HG03280 (cell line): ENCODE data around the gene NTF4.
"Not testable (repeated sequence)": the region's sequence is repeated elsewhere in the genome, so short reads cannot be mapped to it uniquely, and the experiment has no call there.

Experiments used
- ATAC-seq: cut with Tn5 transposase; IDR thresholded peaks from one replicate; pipeline ENCODE4 v1.9.1; 2021; ENCODE audit warnings: mild to moderate bottlenecking, moderate library complexity; ENCODE audit not compliant: unreplicated experiment

NTF4 gene

DNA sequence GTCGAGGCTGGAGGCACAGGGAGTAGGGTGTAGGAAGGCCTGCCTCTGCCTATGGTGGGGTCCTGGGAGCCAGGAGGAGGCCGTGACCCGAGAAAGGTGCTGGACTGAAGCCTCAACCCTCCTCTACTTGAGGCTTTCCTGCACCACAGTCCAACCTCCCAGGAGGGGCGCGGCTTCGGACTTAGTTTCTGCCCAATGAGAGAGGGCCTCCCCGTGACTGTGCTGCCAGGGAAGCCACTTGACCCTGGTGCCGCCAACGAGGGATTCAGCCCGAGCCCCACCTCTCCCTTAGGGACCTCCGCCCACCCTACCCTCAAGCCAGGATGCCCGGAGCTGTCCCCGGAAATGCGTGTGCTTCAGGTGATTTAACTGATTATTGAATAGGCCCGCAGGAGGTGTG, 40.4 kb downstream of the NTF4 start, which contains the start of gene CGB3:
TSS of gene CGB3 (minus strand) at position 101 of the 400 bp plus-strand sequence. CDS start 362 bp downstream, outside the sequence.
- not testable (repeated sequence) for ATAC-seq

DNA sequence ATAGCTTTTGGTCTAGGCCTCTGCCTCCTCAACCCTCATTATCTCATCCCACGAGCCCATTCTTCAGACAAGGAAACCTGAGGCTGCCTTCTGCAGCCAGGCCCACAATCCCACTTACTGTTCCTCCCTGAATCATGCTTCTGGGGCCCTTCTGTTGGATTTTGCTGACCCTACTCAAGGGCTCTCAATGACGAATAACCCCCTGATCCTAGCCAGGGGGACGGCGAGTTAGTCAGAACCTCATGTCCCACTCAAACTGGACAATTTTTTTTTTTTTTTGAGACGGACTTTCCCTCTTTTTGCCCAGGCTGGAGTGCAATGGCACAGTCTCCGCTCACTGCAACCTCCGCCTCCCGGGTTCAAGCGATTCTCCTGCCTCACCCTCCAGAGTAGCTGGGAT, 42.5 kb downstream of the NTF4 start:
- ATAC-seq, result no peak

DNA sequence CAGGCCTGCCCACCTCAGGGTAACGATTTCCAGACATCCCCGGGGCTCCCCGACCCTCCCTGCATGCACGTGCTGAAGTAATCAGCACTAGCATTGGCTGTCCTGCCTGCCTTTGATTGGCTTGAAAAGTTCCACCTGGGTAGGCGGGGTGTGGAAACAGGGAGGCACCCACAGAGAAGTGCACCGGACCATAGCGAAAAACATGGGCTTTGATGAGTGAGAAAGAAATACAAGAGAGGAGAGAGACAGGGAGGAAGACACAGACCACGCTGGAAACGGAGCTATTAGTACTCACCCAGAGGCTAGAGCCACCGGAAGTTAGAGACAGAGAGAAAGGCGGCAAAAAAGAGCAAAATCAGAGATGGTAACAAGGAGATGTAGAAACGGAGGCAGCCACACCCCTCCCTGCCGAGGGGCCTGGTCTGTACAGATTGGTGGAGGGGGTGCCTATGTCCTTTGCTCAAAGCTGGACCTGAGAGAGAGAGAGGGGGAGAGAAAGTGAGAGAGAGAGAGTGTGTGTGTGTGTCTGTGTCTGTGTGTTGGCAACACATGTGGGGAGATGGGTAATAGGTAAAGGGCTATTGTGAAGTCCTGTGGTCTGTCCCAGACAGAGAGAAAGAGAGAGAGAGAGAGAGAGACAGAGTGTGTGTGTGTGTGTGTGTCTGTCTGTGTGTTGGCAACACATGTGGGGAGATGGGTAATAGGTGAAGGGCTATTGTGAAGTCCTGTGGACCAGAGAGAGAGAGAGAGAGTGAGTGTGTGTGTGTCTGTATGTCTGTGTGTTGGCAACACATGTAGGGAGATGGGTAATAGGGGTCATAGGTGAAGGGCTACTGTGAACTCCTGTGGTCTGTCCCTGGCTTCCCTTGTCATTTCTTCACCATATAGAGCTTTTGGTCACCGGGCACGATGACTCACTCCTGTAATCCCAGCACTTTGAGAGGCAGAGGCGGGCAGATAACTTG, 43.4 kb downstream of the NTF4 start:
- no peak for ATAC-seq

DNA sequence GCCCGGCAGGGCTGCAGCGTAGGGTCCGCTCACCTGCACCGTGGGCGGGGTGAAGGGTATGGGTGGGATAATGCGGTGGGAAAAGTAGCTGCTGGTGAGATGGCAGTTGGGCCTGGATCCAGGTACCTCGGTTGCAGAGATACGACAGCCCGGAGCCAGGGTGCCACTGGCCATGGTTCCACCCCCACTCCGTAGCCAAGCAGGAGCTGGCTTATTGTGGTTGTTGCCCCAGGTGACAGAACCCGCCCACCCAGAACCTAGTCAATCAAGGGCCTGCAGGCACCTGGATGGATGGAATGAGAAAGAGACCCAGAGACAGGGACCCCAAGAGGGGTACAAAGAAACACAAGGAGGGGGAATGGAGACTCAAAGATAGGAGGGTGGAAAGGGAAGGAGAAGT, 44.3 kb downstream of the NTF4 start:
- no peak for ATAC-seq

DNA sequence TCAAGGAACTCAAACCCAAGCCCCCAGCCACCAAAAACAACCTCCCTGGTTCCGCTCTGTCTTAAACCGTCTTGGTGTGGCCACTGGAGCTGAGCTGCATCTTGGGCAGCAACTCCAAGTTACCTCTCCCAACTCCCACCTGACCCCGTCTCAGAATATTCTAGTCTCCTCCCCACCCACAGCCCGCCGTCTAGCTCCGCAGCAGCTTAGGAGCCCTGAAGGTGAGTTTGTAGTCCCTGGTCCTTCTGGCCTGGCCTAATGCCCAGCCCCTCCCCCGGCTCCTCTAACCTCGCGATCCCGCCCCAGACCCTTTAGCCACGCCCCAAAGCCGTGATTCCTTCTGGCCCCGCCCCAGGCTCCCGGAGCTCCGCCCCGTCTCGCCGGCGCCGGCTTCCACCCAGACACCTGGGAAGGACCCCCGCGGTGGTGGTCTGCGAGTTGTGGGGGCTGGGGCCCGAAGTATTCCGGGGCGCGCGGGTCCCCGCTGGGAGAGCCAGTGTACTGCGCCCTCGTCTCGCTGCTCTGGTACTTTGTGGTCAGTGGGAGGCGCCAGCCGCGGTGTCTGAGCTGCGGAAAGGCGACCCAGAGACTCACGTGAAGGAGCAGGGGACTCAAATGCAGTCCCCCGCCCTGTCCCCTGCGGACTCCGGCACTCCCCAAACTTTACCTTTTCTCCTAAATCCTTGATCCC, 45.2 kb downstream of the NTF4 start:
- peak; percentile 56 for ATAC-seq

DNA sequence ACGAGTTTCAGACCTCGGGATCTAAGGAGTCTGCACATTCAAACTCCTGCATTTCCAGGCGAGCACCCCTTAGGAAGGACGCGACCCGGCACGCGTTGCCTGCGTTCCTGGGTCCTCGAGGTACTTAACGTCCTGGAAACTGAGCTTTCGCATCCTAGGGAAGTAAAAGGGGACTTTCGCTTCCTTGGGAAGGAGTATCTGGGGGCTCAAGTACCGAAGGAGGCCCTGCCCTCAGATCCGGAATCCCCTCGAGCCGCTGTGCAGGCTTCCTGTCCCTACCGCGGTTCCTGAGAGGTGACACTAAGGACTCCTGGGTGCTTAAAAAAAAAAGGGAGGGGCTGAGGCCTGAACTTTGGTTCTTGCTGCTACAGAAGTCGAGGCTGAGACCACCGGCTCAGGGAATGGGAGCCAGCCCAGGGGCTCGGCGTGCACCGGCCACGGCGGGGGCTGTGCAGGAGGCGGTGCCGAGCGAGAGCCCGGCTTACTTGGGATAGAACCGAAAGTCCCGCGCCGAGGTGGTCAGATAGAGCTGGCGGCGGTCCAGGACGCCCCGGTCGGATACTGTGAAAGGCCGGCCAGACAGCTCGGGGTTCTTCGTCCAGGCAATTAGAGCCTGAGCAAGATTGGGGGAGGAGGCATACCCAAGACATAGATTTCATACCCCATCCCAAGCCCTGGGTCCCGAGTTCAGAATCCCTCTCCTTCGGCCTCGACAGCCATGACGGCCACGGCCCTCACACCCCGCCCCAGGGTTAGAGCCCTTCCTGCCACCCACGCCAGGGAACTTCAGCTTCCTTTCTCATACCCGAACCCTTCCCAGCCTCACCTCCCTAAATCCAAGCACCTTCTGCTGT, 46.0 kb downstream of the NTF4 start:
- not testable (repeated sequence) for ATAC-seq

DNA sequence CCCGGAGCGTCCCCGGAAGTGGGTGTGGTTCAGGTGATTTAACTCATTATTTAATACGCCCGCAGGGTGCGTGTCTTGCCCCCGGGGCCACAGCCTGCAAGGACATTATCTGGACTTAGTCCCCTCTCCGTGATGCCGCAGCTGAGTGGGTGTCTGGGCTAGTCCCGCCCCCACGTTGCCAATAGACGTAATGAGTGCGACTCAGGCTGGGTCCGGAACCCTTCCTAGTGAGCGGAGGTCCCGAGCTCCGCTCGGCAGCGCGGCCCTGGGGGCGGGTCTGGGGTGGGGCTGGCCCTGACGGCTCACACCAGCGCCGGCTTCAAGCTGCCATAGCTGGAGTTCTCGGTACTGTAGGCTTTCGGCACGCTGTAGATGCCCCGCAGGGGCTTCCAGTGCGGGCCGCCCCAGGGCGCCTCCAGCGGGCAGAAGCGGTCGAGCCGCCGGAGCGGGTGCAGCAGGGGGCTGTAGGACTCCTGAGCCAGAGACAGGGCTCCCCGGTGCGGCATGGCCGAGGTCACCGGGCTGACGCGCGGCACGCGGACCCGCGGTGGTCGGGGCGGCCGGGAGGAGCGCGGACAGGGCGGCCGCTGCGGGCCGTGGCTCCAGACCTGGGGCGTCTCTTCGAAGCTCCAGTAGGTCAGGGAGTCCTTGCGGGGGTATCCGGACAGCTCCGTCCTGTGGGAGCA, 46.8 kb downstream of the NTF4 start:
- peak; percentile 43 for ATAC-seq

DNA sequence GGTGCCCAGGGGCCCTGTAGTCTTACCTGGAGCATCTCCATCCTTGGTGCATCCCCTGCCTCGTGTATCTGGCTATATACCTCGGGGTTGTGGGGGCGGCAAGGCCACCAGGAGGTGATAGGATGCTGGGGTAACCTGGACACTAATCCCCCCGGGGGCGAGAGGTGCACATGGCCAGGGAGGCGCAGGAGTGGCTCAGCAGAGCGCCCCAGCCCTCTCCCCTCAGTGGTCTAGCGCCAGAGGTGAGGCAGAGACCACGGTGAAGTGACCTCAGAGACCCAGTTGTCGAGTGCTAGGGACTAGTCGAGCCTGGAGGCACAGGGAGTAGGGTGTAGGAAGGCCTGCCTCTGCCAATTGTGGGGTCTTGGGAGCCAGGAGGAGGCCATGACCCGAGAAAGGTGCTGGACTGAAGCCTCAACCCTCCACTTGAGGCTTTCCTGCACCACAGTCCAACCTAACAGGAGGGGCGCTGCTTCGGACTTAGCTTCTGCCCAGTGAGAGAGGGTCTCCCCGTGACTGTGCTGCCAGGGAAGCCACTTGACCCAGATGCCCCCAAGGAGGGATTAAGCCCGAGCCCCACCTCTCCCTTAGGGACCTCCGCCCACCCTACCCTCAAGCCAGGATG, 47.5 kb downstream of the NTF4 start, which contains the start of gene LHB:
TSS of gene LHB (minus strand) at position 51 of the 625 bp plus-strand sequence. CDS start at position 41, 10 bp downstream.
- ATAC-seq, result no peak

DNA sequence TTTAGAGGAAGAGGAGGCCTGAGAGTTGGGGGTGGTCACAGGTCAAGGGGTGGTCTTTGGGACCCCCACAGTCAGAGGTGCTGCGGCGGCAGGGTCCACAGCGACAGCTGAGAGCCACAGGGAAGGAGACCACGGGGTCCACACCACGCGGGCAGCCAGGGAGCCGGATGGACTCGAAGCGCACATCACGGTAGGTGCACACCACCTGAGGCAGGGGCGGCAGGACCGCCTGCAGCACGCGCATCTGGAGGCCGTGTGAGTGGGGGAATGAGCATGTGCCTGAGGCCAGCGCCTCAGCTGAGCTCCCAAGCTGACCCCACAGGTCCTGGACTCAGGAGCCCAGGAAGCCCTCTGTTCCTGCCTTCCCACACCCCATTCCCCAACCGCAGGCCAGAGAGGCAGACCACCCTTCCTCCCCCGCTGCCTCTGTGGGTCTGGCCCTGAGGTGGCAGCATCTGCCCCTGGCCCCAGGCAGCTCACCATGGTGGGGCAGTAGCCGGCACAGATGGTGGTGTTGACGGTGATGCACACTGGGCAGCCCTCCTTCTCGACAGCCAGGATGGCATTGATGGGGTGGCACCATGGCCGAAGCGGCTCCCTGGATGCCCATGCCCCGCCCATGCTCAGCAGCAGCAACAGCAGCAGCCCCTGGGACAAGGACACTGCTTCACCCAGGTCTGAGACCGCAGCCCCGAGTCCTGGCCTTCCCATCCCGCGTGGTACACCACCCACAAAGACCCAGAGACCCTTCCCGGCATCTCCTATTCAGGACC, 48.4 kb downstream of the NTF4 start:
- no peak for ATAC-seq

DNA sequence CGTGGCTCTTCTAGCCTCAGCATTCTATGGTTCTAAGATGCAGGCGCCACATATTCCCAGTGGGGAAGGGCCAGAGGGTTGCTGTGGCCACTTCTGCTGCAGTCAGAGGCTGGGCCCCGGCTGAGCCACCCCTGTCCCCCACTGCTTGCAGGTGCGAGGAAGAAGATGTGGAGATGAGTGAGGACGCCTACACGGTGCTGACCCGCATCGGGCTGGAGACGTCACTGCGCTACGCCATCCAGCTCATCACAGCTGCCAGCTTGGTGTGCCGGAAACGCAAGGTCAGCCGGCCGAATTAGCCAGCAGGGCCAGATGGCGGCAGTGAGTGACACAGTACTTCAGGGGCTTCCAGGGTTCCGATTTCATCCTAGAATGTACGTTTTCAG, 49.8 kb downstream of the NTF4 start:
- ATAC-seq, result no peak

DNA sequence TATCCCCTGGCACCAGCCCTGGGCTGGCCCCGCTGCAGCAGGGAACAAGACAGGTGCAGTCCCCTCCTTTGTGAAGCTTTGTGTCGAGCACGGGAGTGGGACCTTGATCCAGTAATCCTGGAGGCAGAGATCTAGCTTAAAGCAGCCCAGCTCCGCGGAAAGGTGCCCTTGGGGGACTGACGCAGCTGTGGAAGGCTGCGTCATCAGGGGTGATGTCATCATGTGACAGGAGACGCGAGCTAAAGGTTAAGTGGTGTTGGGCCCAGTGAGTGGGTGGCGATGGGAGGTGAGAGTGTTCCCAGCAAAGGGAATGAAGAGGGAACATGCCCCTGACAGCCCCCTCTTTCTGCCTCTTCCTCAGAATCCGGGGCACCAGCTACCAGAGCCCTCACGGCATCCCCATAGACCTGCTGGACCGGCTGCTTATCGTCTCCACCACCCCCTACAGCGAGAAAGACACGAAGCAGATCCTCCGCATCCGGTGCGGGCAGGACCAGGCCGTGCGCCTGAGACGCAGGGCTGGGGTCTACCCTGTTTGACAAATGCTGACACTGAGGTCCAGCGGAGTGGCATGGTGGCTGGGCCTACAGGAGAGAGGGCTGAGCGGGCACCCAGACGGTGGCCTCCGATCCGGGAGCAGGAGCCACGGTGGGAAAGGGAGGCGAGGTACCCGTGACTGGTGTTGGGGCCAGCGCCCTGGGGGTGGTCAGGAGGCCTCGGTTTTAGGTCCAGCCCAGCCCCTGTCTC, 50.3 kb downstream of the NTF4 start:
- no peak for ATAC-seq

DNA sequence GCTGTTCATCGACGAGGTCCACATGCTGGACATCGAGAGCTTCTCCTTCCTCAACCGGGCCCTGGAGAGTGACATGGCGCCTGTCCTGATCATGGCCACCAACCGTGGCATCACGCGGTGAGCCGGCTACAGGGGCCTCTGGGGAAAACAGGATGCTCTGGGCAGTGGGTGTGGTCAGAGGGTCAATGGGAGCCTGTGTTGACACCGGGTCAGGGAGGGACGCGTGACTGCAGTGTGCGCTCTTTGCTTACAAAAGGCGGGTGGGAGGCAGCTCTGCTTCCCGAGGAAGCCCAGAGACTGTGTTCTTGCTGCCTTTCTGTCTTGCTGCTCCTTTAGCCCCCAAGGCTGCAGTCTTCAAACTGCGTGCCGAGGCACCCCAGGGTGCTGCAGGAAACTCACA, 53.4 kb downstream of the NTF4 start:
- no peak for ATAC-seq
